ENCODE data around the gene TBX2.

The TBX2 gene

GRCh38 chr17:61363601-61364462 lies 35.8 kb upstream of the TBX2 start:
- TF ChIP-seq ISL1 (CRISPR knock-in tag; IDR thresholded peaks at IDR 0.05) (no peak), ZNF70 (CRISPR knock-in tag; IDR thresholded peaks at IDR 0.05) (no peak), RARB (CRISPR knock-in tag; IDR thresholded peaks at IDR 0.05) (no peak), ESRRG (CRISPR knock-in tag; IDR thresholded peaks at IDR 0.05) (no peak), CSRNP3 (CRISPR knock-in tag; IDR thresholded peaks at IDR 0.05) (no peak), BACH2 (CRISPR knock-in tag; IDR thresholded peaks at IDR 0.05; ENCODE audit: borderline replicate concordance) (no peak), PPARA (CRISPR knock-in tag; IDR thresholded peaks at IDR 0.05; ENCODE audit: borderline replicate concordance) (no peak), ZFP3 (CRISPR knock-in tag; IDR thresholded peaks at IDR 0.05) (no peak), CREB5 (CRISPR knock-in tag; IDR thresholded peaks at IDR 0.05; ENCODE audit: low read depth) (no peak), GLIS3 (CRISPR knock-in tag; IDR thresholded peaks at IDR 0.05) (no peak), ARNTL (CRISPR knock-in tag; IDR thresholded peaks at IDR 0.05; ENCODE audit: borderline replicate concordance, low read depth) (no peak), SNAI2 (CRISPR knock-in tag; IDR thresholded peaks at IDR 0.05) (no peak), ZNF565 (CRISPR knock-in tag; conservative IDR thresholded peaks at IDR 0.05; ENCODE audit: low read depth) (no peak), OSR1 (CRISPR knock-in tag; IDR thresholded peaks at IDR 0.05) (no peak), TCF4 (CRISPR knock-in tag; IDR thresholded peaks at IDR 0.05; ENCODE audit: borderline replicate concordance) (no peak), ZNF8 (CRISPR knock-in tag; IDR thresholded peaks at IDR 0.05) (no peak)

GRCh38 chr17:61364463-61364846 lies 35.2 kb upstream of the TBX2 start:
- no peak for ATAC-seq
- TF ChIP-seq POU6F1 (CRISPR knock-in tag; IDR thresholded peaks at IDR 0.05; ENCODE audit: borderline replicate concordance, low read depth): no peak
- TF ChIP-seq ZC3H10 (CRISPR knock-in tag; IDR thresholded peaks at IDR 0.05): no peak
- no peak for TF ChIP-seq TCF4 (CRISPR knock-in tag; IDR thresholded peaks at IDR 0.05; ENCODE audit: borderline replicate concordance)
- TF ChIP-seq ISL1 (CRISPR knock-in tag; IDR thresholded peaks at IDR 0.05): no peak
- no peak for TF ChIP-seq CREB5 (CRISPR knock-in tag; IDR thresholded peaks at IDR 0.05; ENCODE audit: low read depth)
- no peak for TF ChIP-seq RARB (CRISPR knock-in tag; IDR thresholded peaks at IDR 0.05)
- TF ChIP-seq TSHZ2 (CRISPR knock-in tag; IDR thresholded peaks at IDR 0.05): no peak
- no peak for TF ChIP-seq CSRNP3 (CRISPR knock-in tag; IDR thresholded peaks at IDR 0.05)
- TF ChIP-seq TOX (CRISPR knock-in tag; IDR thresholded peaks at IDR 0.05; ENCODE audit: borderline replicate concordance): no peak
- TF ChIP-seq ZNF565 (CRISPR knock-in tag; conservative IDR thresholded peaks at IDR 0.05; ENCODE audit: low read depth): no peak
- no peak for TF ChIP-seq SNAI2 (CRISPR knock-in tag; IDR thresholded peaks at IDR 0.05)
- no peak for TF ChIP-seq PATZ1 (CRISPR knock-in tag; IDR thresholded peaks at IDR 0.05; ENCODE audit: borderline replicate concordance)
- TF ChIP-seq ARNTL (CRISPR knock-in tag; IDR thresholded peaks at IDR 0.05; ENCODE audit: borderline replicate concordance, low read depth): no peak
- no peak for TF ChIP-seq PPARA (CRISPR knock-in tag; IDR thresholded peaks at IDR 0.05; ENCODE audit: borderline replicate concordance)
- TF ChIP-seq BACH2 (CRISPR knock-in tag; IDR thresholded peaks at IDR 0.05; ENCODE audit: borderline replicate concordance): no peak
- no peak for TF ChIP-seq OSR1 (CRISPR knock-in tag; IDR thresholded peaks at IDR 0.05)
- TF ChIP-seq CSDC2 (CRISPR knock-in tag; IDR thresholded peaks at IDR 0.05): no peak
- no peak for TF ChIP-seq ZFP30 (CRISPR knock-in tag; IDR thresholded peaks at IDR 0.05)

More at GRCh38 chr17:61363601-61364462, 35.8 kb upstream of the TBX2 start:
- no peak for ATAC-seq
